Naive thymus-derived CD4-positive, alpha-beta T cell (primary cell): ENCODE results near the gene LINGO4. TPM values are rescaled to one million over a fixed set of nuclear protein-coding genes. Genes with fewer than 3 reads are reported as not detected.

Source experiments
- ATAC-seq: fragments of 150-1000 bp; cut with Tn5 transposase; 2 replicates; pipeline ENCODE4 v1.10.0; 2021; ENCODE audit warnings: mild to moderate bottlenecking, moderate library complexity
- CTCF ChIA-PET: fragments of 350-600 bp; sonication (Branson Sonifier 250); formaldehyde crosslinking; loops from one replicate; lab custom pipeline; 2021; ENCODE audit warnings: antibody characterized with exemption; lab: Charles Lee
- POLR2A ChIA-PET: fragments of 350-600 bp; sonication (Branson Sonifier 250); formaldehyde crosslinking; loops from one replicate; lab custom pipeline; 2021; ENCODE audit warnings: antibody characterized with exemption, inconsistent platforms; lab: Charles Lee
- DNase-seq, 9 donors: peaks; one replicate each; pipeline versions ENCODE4 v3.0.0 to v3.0.0-alpha.2; 2020 to 2022; ENCODE audit warnings: mixed read lengths in 1 of 9
- H3K27ac ChIP-seq: one replicate; pipeline ENCODE4 v1.7.0; 2013; ENCODE audit warnings: mild to moderate bottlenecking, low read depth, low read length, moderate library complexity
- H3K27me3 ChIP-seq, 2 donors: one replicate each; pipeline ENCODE4 v1.7.0; 2013; ENCODE audit warnings: low read length in 2 of 2, mild to moderate bottlenecking in 2 of 2, moderate library complexity in 2 of 2; ENCODE audit not compliant: control insufficient read depth in 2 of 2, insufficient read depth in 2 of 2
- H3K36me3 ChIP-seq, 3 experiments: 1 replicate in 2 of 3; 2 replicates in 1 of 3; pipeline ENCODE4 v1.7.0; 2013; ENCODE audit warnings: low read length in 3 of 3, mild to moderate bottlenecking in 3 of 3, moderate library complexity in 1 of 3; ENCODE audit not compliant: insufficient read depth in 3 of 3, control insufficient read depth in 2 of 3
- H3K4me1 ChIP-seq, 2 donors: one replicate each; pipeline ENCODE4 v1.7.0; 2013; ENCODE audit warnings: low read length in 2 of 2, mild to moderate bottlenecking in 2 of 2, moderate library complexity in 1 of 2; ENCODE audit not compliant: control insufficient read depth in 2 of 2, insufficient read depth in 2 of 2
- H3K4me3 ChIP-seq: 2 replicates; pipeline ENCODE4 v1.7.0; 2013; ENCODE audit warnings: mild to moderate bottlenecking, low read length
- H3K9me3 ChIP-seq, 3 experiments: 1 replicate in 2 of 3; 2 replicates in 1 of 3; pipeline ENCODE4 v1.7.0; 2013; ENCODE audit warnings: low read length in 3 of 3; ENCODE audit not compliant: control insufficient read depth in 2 of 3
- H3K27ac Mint-ChIP-seq, 9 donors: one replicate each; pipeline ENCODE4 v1.8.0; 2020 to 2022; ENCODE audit warnings: mixed read lengths in 9 of 9, mild to moderate bottlenecking in 8 of 9, moderate library complexity in 5 of 9, inconsistent platforms in 2 of 9
- H3K27me3 Mint-ChIP-seq, 5 donors: one replicate each; pipeline ENCODE4 v1.8.0; 2021 to 2022; ENCODE audit warnings: mixed read lengths in 5 of 5, mild to moderate bottlenecking in 1 of 5
- H3K36me3 Mint-ChIP-seq, 5 donors: one replicate each; pipeline ENCODE4 v1.8.0; 2020 to 2022; ENCODE audit warnings: mixed read lengths in 5 of 5, mild to moderate bottlenecking in 3 of 5, inconsistent platforms in 1 of 5
- H3K4me1 Mint-ChIP-seq, 7 donors: one replicate each; pipeline ENCODE4 v1.8.0; 2020 to 2022; ENCODE audit warnings: mixed read lengths in 7 of 7, mild to moderate bottlenecking in 3 of 7, inconsistent platforms in 1 of 7
- H3K4me3 Mint-ChIP-seq, 10 donors: one replicate each; pipeline ENCODE4 v1.8.0; 2020 to 2022; ENCODE audit warnings: mild to moderate bottlenecking in 10 of 10, mixed read lengths in 10 of 10, moderate library complexity in 6 of 10, inconsistent platforms in 2 of 10
- H3K9me3 Mint-ChIP-seq, 11 donors: one replicate each; pipeline ENCODE4 v1.8.0; 2020 to 2022; ENCODE audit warnings: mixed read lengths in 11 of 11, mild to moderate bottlenecking in 4 of 11, inconsistent platforms in 1 of 11, moderate library complexity in 1 of 11
- intact Hi-C, 2 donors: fragments of 100-400 bp; cut with micrococcal nuclease; formaldehyde crosslinking; loops; one replicate each; pipeline ENCODE4 v1.15.1; 2023
- polyA plus RNA-seq, 2 donors: library from polyadenylated mRNA; unstranded; fragments of 300-500 nt; fragmentation: Illumina TruSeq; gene quantifications; one replicate each; pipeline ENCODE4 v1.2.3, GENCODE V29; 2021
- total RNA-seq, 6 experiments: library from RNA in 5 of 6; stranded (reverse) in 5 of 6; gene quantifications; 1 replicate in 5 of 6; 2 replicates in 1 of 6; pipeline ENCODE4 v1.2.3 and lab custom pipeline; 2021 to 2026

The LINGO4 gene, protein sequence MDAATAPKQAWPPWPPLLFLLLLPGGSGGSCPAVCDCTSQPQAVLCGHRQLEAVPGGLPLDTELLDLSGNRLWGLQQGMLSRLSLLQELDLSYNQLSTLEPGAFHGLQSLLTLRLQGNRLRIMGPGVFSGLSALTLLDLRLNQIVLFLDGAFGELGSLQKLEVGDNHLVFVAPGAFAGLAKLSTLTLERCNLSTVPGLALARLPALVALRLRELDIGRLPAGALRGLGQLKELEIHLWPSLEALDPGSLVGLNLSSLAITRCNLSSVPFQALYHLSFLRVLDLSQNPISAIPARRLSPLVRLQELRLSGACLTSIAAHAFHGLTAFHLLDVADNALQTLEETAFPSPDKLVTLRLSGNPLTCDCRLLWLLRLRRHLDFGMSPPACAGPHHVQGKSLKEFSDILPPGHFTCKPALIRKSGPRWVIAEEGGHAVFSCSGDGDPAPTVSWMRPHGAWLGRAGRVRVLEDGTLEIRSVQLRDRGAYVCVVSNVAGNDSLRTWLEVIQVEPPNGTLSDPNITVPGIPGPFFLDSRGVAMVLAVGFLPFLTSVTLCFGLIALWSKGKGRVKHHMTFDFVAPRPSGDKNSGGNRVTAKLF
- total RNA-seq (under 1 TPM in 2 of 5 experiments, not detected in 3; 0.07 to 0.24 TPM), polyA plus RNA-seq (not detected), total RNA-seq (lab: John Stamatoyannopoulos, UW) (not detected)

DNA sequence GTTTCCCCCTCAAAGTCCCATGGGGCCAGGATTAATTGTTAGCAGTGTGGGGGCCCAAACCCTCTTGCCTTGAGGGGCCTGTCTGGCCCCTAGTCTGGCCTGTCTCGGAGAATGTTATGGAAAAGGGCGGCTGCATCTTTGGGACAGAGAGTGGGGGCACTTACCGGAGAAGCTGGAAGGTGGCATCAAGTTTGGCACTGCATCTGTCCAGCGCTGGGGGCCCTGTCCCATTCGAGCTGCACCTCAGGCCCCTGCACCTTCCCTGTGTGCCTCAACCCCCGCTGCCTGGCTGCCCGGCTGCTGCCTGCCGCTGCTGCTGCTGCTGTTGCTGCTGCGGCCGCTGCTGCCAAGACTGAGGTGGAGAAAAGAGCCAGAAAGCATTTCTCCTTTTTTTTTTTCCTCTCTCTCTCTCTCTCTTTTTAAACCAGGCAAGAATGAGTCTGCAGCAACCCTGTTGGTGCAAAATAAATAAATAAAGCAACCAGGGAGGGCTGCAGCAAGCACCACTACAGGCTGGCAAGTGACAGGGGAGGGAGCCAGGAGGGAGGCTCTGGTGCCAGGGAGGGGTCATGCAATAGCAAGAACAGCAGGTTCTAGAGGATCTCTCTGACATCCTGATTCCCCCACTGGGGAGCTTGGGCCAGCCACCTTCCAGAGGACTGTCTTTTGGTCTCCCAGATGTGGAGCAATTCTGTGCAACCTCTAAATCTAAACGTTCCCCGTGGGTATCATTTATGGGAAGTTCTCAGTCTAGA lies at the start of gene LINGO4:
Gene LINGO4, minus strand, starts transcription at position 354 of the 755 bp plus-strand sequence. CDS start 2,715 bp downstream, outside the sequence.
- H3K9me3 Mint-ChIP-seq, result peaks cover 0 to 2% (median 0%) of the 10 kb centered on the region in 11 donors
- no peak within 1 kb of the TSS for H3K4me3 Mint-ChIP-seq
- Histone ChIP-seq H3K9me3 (no peaks in the 10 kb centered on the region), H3K4me3 (no peak within 1 kb of the TSS), H3K27me3 (no peaks in the 10 kb centered on the region), H3K36me3 (no peaks in the 10 kb centered on the region), H3K27ac (no peak within 1 kb of the TSS), H3K4me1 (no peaks in the 10 kb centered on the region)
- peaks cover 0 to 10% (median 5%) of the 10 kb centered on the region in 7 donors for H3K4me1 Mint-ChIP-seq
- DNase-seq (no peak), ATAC-seq (no peak)
- intact Hi-C loops, result no loop called here
- H3K27ac Mint-ChIP-seq, result no peak within 1 kb of the TSS
- CTCF ChIA-PET, result no interaction called here
- POLR2A ChIA-PET, result no interaction called here
- H3K27me3 Mint-ChIP-seq, result peaks cover 0 to 13% (median 5%) of the 10 kb centered on the region in 5 donors
- H3K36me3 Mint-ChIP-seq, result no peaks in the 10 kb centered on the region

DNA sequence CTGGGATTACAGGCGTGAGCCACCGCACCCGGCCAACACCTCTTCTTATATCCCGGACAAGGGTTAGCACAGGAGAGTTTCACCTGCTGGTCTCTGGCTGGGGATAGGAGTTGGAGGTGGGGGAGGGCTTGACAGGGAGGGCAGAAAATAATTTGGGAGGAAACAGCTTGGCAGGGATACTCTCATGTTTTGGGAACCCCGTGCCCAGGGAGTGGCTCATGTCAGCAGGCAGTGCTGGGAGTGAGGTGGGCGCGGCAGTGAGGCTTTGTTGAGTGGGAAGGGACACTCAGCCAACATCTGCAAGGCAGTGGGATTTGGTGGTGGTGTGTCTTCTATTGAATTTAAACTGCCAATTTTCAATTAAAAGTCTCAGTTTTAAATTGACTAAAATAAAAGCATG lies 49.4 kb upstream of the LINGO4 start:
- POLR2A ChIA-PET, result no interaction called here
- peaks cover 0 to 7% (median 0%) of the 10 kb centered on the region in 5 donors for H3K27me3 Mint-ChIP-seq
- no peak overlapping the region for H3K4me3 Mint-ChIP-seq
- Histone ChIP-seq H3K27me3 (no peaks in the 10 kb centered on the region), H3K27ac (no peak overlapping the region), H3K9me3 (no peaks in the 10 kb centered on the region), H3K4me1 (no peaks in the 10 kb centered on the region), H3K36me3 (no peaks in the 10 kb centered on the region), H3K4me3 (no peak overlapping the region)
- H3K27ac Mint-ChIP-seq, result no peak overlapping the region
- peaks cover 0 to 11% (median 0%) of the 10 kb centered on the region in 7 donors for H3K4me1 Mint-ChIP-seq
- no peak for DNase-seq
- intact Hi-C loops, result no loop called here
- no peak for ATAC-seq
- no peaks in the 10 kb centered on the region for H3K9me3 Mint-ChIP-seq
- CTCF ChIA-PET, result no interaction called here
- H3K36me3 Mint-ChIP-seq, result peaks cover 0 to 1% (median 0%) of the 10 kb centered on the region in 5 donors

DNA sequence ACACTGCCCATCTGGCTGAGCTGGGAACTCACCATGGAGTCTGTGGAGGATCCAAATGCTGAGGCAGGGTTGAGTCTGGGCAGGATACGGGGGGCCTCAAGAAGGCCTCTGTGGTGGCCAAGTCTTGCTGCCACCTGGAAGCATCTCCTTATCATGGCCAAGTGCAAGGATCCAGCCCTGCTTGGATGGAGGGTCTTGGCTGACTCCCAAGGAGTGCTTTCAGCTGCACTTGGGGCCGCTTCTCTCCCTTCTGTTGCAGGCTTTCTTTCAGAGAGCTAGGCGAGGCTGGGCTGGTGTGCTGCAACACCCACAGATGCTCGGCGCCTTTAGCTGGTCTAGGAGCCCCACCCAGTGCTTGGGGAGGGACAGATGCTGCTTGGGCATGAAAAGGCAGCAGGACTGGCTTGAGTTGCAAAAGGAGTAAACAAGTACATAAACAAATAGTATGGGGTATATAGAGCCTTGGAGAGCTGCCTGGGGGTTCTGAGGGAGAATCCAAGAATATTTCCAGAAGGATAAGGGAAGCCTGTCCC lies 48.3 kb upstream of the LINGO4 start, which contains the start of gene THEM5:
Gene THEM5, minus strand, starts transcription at position 302 of the 533 bp plus-strand sequence. Its CDS starts 147 bp downstream, at position 155.
- POLR2A ChIA-PET, result no interaction called here
- H3K36me3 Mint-ChIP-seq, result peaks cover 0 to 1% (median 0%) of the 10 kb centered on the region in 5 donors
- no peak within 1 kb of the TSS for H3K27ac Mint-ChIP-seq
- no peak within 1 kb of the TSS for H3K4me3 Mint-ChIP-seq
- DNase-seq, result no peak
- no peak for ATAC-seq
- H3K9me3 ChIP-seq, result no peaks in the 10 kb centered on the region
- intact Hi-C loops, result no loop called here
- H3K4me1 ChIP-seq, result no peaks in the 10 kb centered on the region
- H3K27me3 ChIP-seq, result no peaks in the 10 kb centered on the region
- CTCF ChIA-PET, result no interaction called here
- H3K36me3 ChIP-seq, result no peaks in the 10 kb centered on the region
- no peak within 1 kb of the TSS for H3K27ac ChIP-seq
- H3K4me1 Mint-ChIP-seq, result peaks cover 0 to 11% (median 0%) of the 10 kb centered on the region in 7 donors
- H3K27me3 Mint-ChIP-seq, result peaks cover 0 to 7% (median 0%) of the 10 kb centered on the region in 5 donors
- H3K4me3 ChIP-seq, result no peak within 1 kb of the TSS
- no peaks in the 10 kb centered on the region for H3K9me3 Mint-ChIP-seq

DNA sequence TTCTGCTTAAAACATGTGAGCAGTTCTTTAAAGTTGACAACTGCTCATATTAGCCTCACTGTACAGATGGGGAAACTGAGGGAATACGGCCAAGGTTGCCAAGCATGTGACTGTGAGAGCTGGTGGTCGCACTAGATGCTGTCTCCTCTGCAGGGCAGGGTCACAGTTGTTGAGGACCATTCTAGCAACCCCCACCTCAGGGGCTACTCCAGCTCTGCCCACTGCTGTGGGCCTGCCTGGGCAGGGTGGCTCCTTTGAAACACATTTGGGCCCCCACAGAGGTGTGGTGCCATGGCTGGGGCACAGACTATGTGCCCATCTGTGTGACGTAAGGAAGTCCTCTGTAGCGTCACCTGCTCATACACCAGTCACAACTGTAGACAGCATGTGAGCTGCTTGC lies 47.5 kb upstream of the LINGO4 start:
- Mint-ChIP-seq H3K27me3 (peaks cover 0 to 7% (median 0%) of the 10 kb centered on the region in 5 donors), H3K27ac (no peak overlapping the region), H3K4me3 (no peak overlapping the region), H3K4me1 (peaks cover 0 to 11% (median 0%) of the 10 kb centered on the region in 7 donors), H3K36me3 (peaks cover 0 to 1% (median 0%) of the 10 kb centered on the region in 5 donors), H3K9me3 (no peaks in the 10 kb centered on the region)
- ATAC-seq (no peak), DNase-seq (no peak)
- H3K36me3 ChIP-seq, result no peaks in the 10 kb centered on the region
- no peak overlapping the region for H3K4me3 ChIP-seq
- H3K27me3 ChIP-seq, result no peaks in the 10 kb centered on the region
- no peaks in the 10 kb centered on the region for H3K9me3 ChIP-seq
- intact Hi-C loops, result no loop called here
- ChIA-PET POLR2A (no interaction called here), CTCF (no interaction called here)
- H3K27ac ChIP-seq, result no peak overlapping the region
- no peaks in the 10 kb centered on the region for H3K4me1 ChIP-seq

DNA sequence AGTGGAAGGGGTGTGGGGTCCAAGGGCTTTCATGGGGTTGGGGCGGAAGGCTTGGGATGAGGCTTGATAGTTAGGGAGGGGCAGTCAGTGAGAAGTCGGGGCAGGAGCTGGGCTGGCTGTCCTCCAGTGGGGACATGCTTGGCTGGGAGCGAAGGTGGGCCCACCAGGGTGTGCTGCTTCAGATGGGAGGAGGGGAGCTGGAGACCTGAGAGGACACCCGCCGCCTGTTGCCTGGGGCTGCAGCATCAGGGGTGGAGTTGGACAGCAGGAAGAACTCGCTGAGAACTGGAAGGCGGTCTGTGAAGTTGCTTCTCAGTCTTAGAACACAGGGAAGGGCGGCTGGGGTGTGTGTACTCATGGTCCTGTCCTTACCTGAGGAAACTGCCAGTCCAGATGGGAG lies 46.7 kb upstream of the LINGO4 start:
- no peaks in the 10 kb centered on the region for H3K4me1 ChIP-seq
- H3K27me3 ChIP-seq, result no peaks in the 10 kb centered on the region
- H3K36me3 Mint-ChIP-seq, result peaks cover 0 to 1% (median 0%) of the 10 kb centered on the region in 5 donors
- intact Hi-C loops, result no loop called here
- no peak overlapping the region for H3K27ac ChIP-seq
- no peak for ATAC-seq
- no peak overlapping the region for H3K27ac Mint-ChIP-seq
- no peaks in the 10 kb centered on the region for H3K9me3 ChIP-seq
- ChIA-PET CTCF (no interaction called here), POLR2A (no interaction called here)
- peaks cover 0 to 11% (median 0%) of the 10 kb centered on the region in 7 donors for H3K4me1 Mint-ChIP-seq
- H3K4me3 Mint-ChIP-seq, result no peak overlapping the region
- DNase-seq, result no peak
- peaks cover 0 to 7% (median 0%) of the 10 kb centered on the region in 5 donors for H3K27me3 Mint-ChIP-seq
- no peaks in the 10 kb centered on the region for H3K9me3 Mint-ChIP-seq
- no peak overlapping the region for H3K4me3 ChIP-seq
- H3K36me3 ChIP-seq, result no peaks in the 10 kb centered on the region

DNA sequence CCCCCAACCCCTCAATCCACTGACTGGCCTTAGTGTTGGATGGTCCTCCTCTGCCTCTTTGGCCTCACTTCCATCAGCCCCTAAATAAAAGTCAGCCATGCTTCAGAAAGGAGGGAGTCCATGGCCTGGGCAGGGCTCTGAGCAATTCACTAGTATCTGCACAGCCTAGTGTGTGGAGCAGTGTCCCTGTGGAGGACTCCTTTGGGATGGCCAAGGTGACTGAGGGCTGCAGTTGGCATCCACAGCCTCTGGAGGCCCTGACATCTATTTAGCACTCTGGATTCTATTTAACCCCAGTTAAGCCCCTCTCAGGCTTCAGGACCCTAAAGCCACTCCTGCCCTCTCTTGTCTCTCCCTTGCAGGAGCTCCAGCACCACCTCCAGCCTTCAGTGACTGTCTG lies 44.7 kb upstream of the LINGO4 start:
- Histone ChIP-seq H3K27me3 (no peaks in the 10 kb centered on the region), H3K9me3 (no peaks in the 10 kb centered on the region), H3K27ac (no peak overlapping the region), H3K4me1 (no peaks in the 10 kb centered on the region), H3K4me3 (no peak overlapping the region), H3K36me3 (no peaks in the 10 kb centered on the region)
- CTCF ChIA-PET, result no interaction called here
- no peak overlapping the region for H3K27ac Mint-ChIP-seq
- POLR2A ChIA-PET, result no interaction called here
- H3K36me3 Mint-ChIP-seq, result peaks cover 0 to 2% (median 0%) of the 10 kb centered on the region in 5 donors
- peaks cover 0 to 14% (median 0%) of the 10 kb centered on the region in 7 donors for H3K4me1 Mint-ChIP-seq
- ATAC-seq (no peak), DNase-seq (no peak)
- H3K27me3 Mint-ChIP-seq, result peaks cover 0 to 7% (median 0%) of the 10 kb centered on the region in 5 donors
- no peak overlapping the region for H3K4me3 Mint-ChIP-seq
- H3K9me3 Mint-ChIP-seq, result no peaks in the 10 kb centered on the region
- intact Hi-C loops, result no loop called here
